HG03280 (cell line): ENCODE data around the gene ZNF442.
"Not testable (repeated sequence)": the region's sequence is repeated elsewhere in the genome, so short reads cannot be mapped to it uniquely, and the experiment has no call there.

Experiments
- ATAC-seq: cut with Tn5 transposase; IDR thresholded peaks from one replicate; pipeline ENCODE4 v1.9.1; 2021; ENCODE audit warnings: mild to moderate bottlenecking, moderate library complexity; ENCODE audit not compliant: unreplicated experiment

Gene ZNF442

GRCh38 chr19:12331211-12331941, 34.1 kb downstream of the ZNF442 start:
- peak; percentile 30 for ATAC-seq

GRCh38 chr19:12330340-12330739, 35.1 kb downstream of the ZNF442 start:
- no peak for ATAC-seq

GRCh38 chr19:12325690-12326089, 39.8 kb downstream of the ZNF442 start:
- ATAC-seq: no peak

- ATAC-seq: no peak
Measured at GRCh38 chr19:12318782-12319413, 46.6 kb downstream of the ZNF442 start.

- no peak for ATAC-seq
Measured at GRCh38 chr19:12314553-12314952, 50.9 kb downstream of the ZNF442 start.

- ATAC-seq: not testable (repeated sequence)
Measured at GRCh38 chr19:12308891-12309290, 56.6 kb downstream of the ZNF442 start.
